Brain pericyte (primary cell): ENCODE data around the gene TMC1.

ENCODE experiments used
- DNase-seq: peaks from one replicate; pipeline ENCODE4 v3.0.0-alpha.2; 2012; ENCODE audit warnings: low read depth, low spot score

The TMC1 gene

DNA sequence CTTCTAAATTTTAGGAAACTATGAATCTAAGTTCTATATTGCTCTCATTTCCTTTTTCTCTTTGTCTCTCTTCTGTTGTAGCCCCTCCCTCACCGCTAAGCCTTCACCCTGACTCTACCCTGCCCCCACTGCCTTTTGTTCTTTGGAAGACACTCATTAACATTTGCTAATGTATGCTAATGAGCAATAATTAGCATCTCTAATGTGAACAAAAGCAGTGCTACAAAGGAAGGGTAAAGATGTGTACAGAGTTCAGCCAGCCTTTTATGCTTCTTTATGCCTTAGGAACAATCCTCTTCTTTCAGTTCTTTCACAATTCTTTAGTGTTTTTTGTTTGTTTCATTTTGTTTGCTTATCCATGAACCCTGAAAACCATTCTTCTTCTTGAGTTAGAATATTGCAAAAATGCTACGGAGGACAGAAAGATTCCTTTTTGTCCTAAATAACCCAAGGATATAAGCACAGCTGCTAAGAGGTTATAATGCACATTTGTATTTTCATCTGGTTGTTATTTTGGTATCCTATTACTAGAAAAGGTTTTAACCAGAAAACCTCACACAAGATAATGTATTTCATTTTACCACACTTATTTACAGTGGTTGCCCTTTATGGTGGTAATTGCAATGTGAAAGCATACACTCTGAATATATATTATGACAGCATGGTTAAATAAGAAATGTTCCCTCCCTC, 159.3 kb downstream of the TMC1 start:
- DNase-seq, result no peak

- no peak for DNase-seq
Measured at GRCh38 chr9:72681283-72681630, 159.8 kb downstream of the TMC1 start.

DNA sequence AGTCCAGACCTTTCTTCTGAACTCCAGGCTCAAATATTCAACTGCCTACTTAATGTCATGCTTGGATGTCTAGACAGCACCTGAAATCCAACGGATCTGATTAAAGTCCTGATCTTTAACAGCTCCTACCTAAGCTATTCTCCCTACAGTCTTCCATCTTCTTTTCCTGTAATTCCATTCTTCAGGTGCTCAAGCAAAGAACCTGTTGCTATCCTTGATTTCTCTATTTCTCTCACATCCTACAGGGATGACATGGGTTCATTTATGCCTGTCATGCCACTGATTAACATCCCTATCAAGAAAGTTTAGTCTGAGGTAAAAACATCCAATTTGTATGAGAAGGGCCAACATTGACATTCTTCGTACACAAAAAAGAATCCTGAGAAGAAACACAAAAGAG, 163.2 kb downstream of the TMC1 start:
- DNase-seq, result no peak

GRCh38 chr9:72685911-72686310, 164.5 kb downstream of the TMC1 start:
- no peak for DNase-seq

- no peak for DNase-seq
Measured at GRCh38 chr9:72687331-72687730, 165.9 kb downstream of the TMC1 start.

DNA sequence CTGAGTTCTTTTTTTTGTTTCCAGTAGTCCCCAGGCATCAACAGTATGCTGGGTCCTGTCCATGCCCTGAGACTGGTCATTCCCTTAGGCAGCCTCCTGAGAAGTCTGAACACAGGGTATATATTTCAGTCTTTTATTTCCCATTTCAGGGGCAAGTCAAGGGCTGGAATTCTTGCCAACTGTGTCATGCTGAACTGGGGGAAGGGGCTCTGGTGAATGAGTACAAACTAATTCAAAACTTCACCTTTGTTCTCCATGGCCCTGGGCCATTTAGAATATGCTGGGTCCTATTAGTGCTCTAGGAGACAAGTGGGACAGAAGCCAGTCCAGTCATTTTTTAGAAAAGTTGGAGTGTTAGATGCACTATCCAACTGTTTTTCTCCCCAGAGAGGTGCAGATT, 170.3 kb downstream of the TMC1 start:
- no peak for DNase-seq

DNA sequence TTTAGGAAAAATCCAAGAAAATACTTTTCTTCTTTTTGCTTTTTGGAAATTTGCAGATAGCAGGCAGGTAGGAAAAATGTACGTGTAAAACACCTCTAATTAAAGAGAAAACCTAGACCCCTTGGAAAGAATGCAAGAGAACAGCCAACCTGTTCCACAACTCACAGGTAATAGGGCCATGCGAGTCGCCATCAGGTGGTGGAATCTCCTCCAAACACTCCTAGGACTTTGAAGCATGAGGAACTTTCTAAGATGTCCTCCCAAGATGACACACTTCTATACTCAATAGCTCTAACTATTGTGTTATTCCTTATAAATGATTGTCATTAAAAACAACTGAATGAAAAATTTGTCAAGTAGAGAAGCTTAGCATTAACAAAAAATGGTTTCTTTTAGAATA, 174.0 kb downstream of the TMC1 start:
- no peak for DNase-seq

GRCh38 chr9:72696511-72696910, 175.1 kb downstream of the TMC1 start:
- no peak for DNase-seq

DNA sequence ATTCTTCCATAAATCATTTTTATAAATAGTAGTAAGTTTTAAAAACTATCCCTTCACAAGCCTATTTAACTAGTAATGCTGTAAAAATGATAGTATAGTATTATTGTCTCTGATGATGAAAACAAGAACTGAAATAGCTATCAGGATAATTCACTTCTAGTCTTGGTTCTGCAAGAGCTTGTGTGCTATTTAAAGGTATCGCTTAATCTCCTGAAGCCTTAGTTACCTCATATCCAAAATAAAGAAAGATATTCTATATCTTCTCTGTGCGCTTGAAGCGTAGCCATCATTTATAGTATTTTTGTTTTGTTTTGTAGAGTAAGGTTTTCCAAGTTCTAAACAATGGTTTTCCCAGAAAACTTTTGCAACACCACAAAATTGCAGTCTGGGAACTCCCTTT, 180.1 kb downstream of the TMC1 start:
- no peak for DNase-seq

GRCh38 chr9:72703574-72703973, 182.2 kb downstream of the TMC1 start:
- DNase-seq, result no peak

DNA sequence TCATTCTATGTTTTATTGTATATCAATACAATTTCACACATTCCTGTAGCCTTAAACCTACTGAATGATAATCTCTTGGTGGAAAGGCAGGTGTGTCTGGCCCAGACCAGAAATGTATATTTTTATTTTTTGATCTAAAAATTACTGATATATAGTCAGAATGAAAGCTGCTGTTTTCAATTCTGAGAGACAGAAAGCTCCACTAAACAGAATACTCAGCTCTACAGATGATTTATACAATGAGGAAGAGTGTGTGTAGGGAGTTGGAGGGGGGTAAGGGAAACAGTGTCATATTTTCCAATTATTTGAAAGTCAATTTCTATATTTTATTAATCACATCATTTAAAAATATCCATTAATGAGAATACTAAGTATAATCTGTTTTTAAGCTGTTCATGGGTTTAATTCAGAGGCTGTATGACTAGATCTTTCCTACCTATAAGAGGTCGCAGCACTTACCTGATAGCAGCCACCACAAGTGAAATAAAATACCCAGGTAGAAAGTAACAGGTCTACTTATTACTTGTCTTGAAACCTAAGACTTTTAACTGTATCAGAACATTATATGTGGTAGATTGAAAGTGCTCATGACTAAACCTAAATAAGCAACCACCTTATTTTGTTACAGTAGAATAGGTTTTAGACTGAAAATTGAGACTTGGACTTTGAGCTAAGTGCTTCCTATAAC, 183.4 kb downstream of the TMC1 start:
- DNase-seq, result no peak

GRCh38 chr9:72718503-72718902, 197.1 kb downstream of the TMC1 start:
- no peak for DNase-seq

- no peak for DNase-seq
Measured at GRCh38 chr9:72721067-72721466, 199.7 kb downstream of the TMC1 start.

DNA sequence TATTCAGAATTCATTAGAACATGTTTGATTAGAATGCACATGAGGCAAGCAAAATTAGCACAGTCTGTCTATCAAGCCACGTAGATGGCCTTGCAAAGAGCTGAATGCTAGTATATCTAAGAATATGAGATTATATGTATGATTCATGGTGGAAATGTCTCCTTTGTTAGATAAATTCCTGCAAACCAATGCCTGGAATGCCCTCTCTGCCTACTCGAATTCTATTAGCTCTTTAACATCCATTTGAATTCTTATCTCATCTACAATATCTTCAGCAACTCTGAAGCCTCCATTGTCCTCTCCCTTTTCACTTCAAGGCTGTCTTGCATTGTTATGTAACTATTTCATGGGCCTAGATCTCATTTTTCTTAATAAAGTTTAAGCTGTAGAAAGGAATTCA, 205.5 kb downstream of the TMC1 start:
- no peak for DNase-seq

GRCh38 chr9:72728031-72728770, 206.8 kb downstream of the TMC1 start:
- DNase-seq, result no peak

DNA sequence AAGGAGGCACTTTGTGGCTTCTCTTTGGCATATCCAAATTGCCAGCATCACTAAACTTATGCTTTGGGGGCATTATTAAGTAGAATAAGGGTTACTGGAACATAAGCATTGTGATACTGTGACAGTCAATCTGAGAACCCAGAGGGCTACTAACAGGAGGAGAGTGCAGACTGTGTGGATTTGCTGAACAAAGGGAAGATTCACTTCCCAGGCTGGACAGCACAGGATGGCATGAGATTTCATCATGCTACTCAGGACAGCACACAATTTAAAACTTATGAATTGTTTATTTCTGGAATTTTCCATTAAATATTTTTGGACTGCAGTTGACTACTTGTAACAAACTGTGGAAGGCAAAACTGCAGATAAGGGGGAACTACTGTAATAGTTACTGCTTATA, 212.5 kb downstream of the TMC1 start:
- no peak for DNase-seq

GRCh38 chr9:72734631-72735030, 213.2 kb downstream of the TMC1 start:
- no peak for DNase-seq

- no peak for DNase-seq
Measured at GRCh38 chr9:72743836-72744235, 222.4 kb downstream of the TMC1 start.

DNA sequence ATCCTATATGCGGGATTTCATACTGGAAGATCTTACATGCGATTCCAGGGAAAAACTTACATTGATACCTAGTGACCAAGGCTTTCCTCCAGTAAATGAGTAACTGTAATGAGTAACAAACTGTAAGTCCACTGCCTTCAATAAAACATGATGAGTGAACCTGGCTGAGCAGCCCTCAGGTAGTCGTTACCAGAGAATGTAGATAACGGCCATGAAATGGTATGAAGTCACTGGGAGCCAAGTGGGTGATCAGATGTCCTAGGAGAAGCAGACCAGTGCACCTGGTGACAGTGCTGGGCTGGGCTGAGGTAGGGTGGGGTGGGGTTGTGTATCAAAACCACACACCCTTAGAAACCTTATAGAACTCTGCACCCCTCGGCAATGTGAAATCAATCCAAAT, 227.9 kb downstream of the TMC1 start:
- DNase-seq, result no peak

GRCh38 chr9:72751541-72751940, 230.1 kb downstream of the TMC1 start:
- no peak for DNase-seq

DNA sequence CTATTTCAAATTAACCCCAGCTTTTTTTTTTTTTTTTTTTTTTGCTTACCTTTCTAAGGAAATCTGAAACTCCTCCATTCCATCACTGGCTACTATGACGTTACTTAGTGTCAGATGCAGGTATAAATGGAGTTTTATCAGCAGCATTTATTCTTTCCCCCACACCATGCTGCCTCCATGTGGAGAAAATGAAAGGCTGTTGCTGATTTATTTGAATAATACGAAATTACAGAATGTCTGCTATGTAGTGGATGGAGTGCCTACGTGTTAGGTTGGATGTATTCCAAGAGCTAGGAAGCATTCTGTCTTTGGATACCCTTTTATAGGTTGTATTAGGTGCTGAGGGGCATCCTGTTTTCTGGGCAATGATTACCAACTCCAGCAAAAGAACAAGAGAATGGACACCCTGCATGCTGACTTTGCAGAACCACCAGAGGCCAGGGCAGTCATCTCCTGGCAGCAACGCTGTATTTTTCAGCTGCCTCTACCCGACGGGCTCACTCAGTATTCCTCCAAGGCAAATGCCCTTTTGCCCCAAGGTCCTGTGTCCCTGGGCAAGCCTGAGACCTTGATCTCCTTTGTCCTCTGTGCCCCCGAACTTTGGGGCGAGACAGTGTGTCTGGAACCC, 232.0 kb downstream of the TMC1 start:
- no peak for DNase-seq

DNA sequence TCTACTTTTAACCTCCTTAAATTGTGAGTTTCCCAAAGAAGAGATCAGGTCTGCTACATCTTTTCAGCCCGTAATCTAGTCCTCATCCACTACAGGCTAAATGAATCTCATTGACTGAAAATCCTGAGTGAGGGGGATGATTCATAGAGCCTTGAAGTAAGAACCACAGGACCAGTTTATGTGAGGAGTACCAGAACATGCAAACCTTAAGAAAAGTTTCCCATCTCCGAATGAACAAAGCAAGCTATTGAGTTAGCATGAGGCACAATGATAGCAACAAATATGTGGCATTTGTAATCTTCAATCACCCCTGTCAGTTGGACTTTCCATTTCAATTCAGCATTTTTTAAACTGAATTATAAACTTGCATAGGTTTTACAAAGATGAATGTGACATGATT, 234.4 kb downstream of the TMC1 start:
- DNase-seq, result no peak

- DNase-seq, result no peak
Measured at GRCh38 chr9:72758944-72759343, 237.5 kb downstream of the TMC1 start.
